Breast epithelium (tissue), 3 donors: ENCODE results near the gene TOGARAM1.

Experiments used
- POLR2A ChIP-seq: fragments of 450-650 bp; IDR thresholded peaks from one replicate; pipeline ENCODE4 v1.6.1; 2016; ENCODE audit warnings: antibody characterized with exemption, mild to moderate bottlenecking, moderate library complexity
- POLR2AphosphoS5 ChIP-seq, 3 donors: sonication (generic); formaldehyde crosslinking; IDR thresholded peaks; one replicate each; pipeline ENCODE4 v1.6.1; 2017; ENCODE audit warnings: antibody characterized with exemption in 3 of 3
- TF ChIP-seq, protein P1 (sequence below), 3 donors: fragments of 450-650 bp; IDR thresholded peaks; one replicate each; pipeline ENCODE4 v1.5.1; 2016 to 2017; ENCODE audit warnings: antibody characterized with exemption in 3 of 3, mild to moderate bottlenecking in 3 of 3, moderate library complexity in 3 of 3

DNA sequence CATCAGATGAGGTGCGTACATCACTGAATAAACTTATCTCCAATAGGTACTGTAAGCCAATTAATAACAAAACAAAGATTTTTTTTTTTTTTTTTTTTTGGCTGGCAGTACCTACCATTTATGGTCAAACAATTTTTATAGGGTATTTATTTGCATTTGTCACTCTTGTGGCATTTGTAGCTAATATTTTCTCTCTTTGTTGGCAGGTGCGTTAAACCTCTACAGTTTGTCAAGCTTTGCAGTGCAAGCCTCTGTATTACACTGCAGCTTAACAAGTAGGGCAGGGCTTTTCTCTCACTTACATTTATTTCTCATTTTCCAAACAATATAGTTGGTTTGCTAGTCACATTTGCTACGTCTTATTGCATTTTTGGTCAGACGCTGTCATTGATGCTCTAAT, 134.2 kb downstream of the TOGARAM1 start:
- TF ChIP-seq, protein P1, sequence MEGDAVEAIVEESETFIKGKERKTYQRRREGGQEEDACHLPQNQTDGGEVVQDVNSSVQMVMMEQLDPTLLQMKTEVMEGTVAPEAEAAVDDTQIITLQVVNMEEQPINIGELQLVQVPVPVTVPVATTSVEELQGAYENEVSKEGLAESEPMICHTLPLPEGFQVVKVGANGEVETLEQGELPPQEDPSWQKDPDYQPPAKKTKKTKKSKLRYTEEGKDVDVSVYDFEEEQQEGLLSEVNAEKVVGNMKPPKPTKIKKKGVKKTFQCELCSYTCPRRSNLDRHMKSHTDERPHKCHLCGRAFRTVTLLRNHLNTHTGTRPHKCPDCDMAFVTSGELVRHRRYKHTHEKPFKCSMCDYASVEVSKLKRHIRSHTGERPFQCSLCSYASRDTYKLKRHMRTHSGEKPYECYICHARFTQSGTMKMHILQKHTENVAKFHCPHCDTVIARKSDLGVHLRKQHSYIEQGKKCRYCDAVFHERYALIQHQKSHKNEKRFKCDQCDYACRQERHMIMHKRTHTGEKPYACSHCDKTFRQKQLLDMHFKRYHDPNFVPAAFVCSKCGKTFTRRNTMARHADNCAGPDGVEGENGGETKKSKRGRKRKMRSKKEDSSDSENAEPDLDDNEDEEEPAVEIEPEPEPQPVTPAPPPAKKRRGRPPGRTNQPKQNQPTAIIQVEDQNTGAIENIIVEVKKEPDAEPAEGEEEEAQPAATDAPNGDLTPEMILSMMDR (IDR thresholded peaks at IDR 0.05) = no peak
- no peak for TF ChIP-seq POLR2A
- TF ChIP-seq POLR2AphosphoS5 (IDR thresholded peaks at IDR 0.05) = no peak
